ENCODE results near the gene ASAP2. TPM values are rescaled to one million over a fixed set of nuclear protein-coding genes. Genes with fewer than 3 reads are reported as not detected.

Gene ASAP2
- total and polyA plus RNA-seq, 9 of the 15 experiments (the other 6 are each of a cell fraction or from before 2014, with no cell fraction given): 0.06 to 4.3 (median 3.1) TPM

GRCh38 chr2:9313443-9313842 is 106.8 kb downstream of the ASAP2 start (continued):
- TF ChIP-seq ZNF79 (CRISPR knock-in tag; IDR thresholded peaks at IDR 0.05; ENCODE audit: low read depth): no peak
- TF ChIP-seq DIDO1 (tag; IDR thresholded peaks at IDR 0.05; ENCODE audit: low read depth): no peak
- no peak for TF ChIP-seq PTRF (tag; IDR thresholded peaks at IDR 0.05)
- no peak for TF ChIP-seq SIN3B (IDR thresholded peaks at IDR 0.05; ENCODE audit: low read depth)
- no peak for TF ChIP-seq ZBTB7A (IDR thresholded peaks at IDR 0.05; ENCODE audit: borderline replicate concordance, control insufficient read depth, low read depth, low read length)
- no peak for TF ChIP-seq XRCC5 (IDR thresholded peaks at IDR 0.05; ENCODE audit: low read depth, low read length)
- no peak for TF ChIP-seq ZNF3 (CRISPR knock-in tag; IDR thresholded peaks at IDR 0.05)
- peak; percentile 42; the same call in 1 of the 2 replicates for TF ChIP-seq BCOR (IDR thresholded peaks at IDR 0.05)
- TF ChIP-seq ZNF644 (tag; IDR thresholded peaks at IDR 0.05; ENCODE audit: low read depth): no peak
- TF ChIP-seq RBM39 (optimal IDR thresholded peaks at IDR 0.05; ENCODE audit: low read depth, low read length): no peak
- no peak for TF ChIP-seq TAF15 (IDR thresholded peaks at IDR 0.05; ENCODE audit: low read depth, low read length)
- TF ChIP-seq PHF20 (IDR thresholded peaks at IDR 0.05; ENCODE audit: partially characterized antibody): no peak
- no peak for TF ChIP-seq CCAR2 (IDR thresholded peaks at IDR 0.05; ENCODE audit: low read depth, low read length)
- no peak for TF ChIP-seq PURB (CRISPR knock-in tag; IDR thresholded peaks at IDR 0.05; ENCODE audit: low read depth)
- 0 out of 2 replicates have a peak, but pooled peaks have one; percentile 50 for TF ChIP-seq CBFB (CRISPR knock-in tag; IDR thresholded peaks at IDR 0.05)
- TF ChIP-seq NR2C2 (CRISPR knock-in tag; IDR thresholded peaks at IDR 0.05): no peak
- TF ChIP-seq NR2C2 (tag; IDR thresholded peaks at IDR 0.05): peak; percentile 36; the same call in 1 of the 2 replicates
- TF ChIP-seq RHOXF2B (CRISPR knock-in tag; conservative IDR thresholded peaks at IDR 0.05): no peak
- no peak for TF ChIP-seq ZFPM2 (CRISPR knock-in tag; IDR thresholded peaks at IDR 0.05)
- TF ChIP-seq NCOA2 (IDR thresholded peaks at IDR 0.05; ENCODE audit: partially characterized antibody in 2 of 2): no peak
- no peak for TF ChIP-seq XRCC3 (IDR thresholded peaks at IDR 0.05)
- no peak for TF ChIP-seq NELFE (IDR thresholded peaks at IDR 0.05; ENCODE audit: insufficient read depth, insufficient read length)
- TF ChIP-seq MCM5 (IDR thresholded peaks at IDR 0.05; ENCODE audit: low read depth): no peak
- peak; percentile 40; the same call in 1 of the 2 replicates for TF ChIP-seq SOX6 (IDR thresholded peaks at IDR 0.05)
- TF ChIP-seq, protein P1, sequence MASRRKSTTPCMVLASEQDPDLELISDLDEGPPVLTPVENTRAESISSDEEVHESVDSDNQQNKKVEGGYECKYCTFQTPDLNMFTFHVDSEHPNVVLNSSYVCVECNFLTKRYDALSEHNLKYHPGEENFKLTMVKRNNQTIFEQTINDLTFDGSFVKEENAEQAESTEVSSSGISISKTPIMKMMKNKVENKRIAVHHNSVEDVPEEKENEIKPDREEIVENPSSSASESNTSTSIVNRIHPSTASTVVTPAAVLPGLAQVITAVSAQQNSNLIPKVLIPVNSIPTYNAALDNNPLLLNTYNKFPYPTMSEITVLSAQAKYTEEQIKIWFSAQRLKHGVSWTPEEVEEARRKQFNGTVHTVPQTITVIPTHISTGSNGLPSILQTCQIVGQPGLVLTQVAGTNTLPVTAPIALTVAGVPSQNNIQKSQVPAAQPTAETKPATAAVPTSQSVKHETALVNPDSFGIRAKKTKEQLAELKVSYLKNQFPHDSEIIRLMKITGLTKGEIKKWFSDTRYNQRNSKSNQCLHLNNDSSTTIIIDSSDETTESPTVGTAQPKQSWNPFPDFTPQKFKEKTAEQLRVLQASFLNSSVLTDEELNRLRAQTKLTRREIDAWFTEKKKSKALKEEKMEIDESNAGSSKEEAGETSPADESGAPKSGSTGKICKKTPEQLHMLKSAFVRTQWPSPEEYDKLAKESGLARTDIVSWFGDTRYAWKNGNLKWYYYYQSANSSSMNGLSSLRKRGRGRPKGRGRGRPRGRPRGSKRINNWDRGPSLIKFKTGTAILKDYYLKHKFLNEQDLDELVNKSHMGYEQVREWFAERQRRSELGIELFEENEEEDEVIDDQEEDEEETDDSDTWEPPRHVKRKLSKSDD (conservative IDR thresholded peaks at IDR 0.05; ENCODE audit: low read length): no peak
- no peak for TF ChIP-seq ZNF282 (CRISPR knock-in tag; IDR thresholded peaks at IDR 0.05)
- peak; percentile 68 to 73 for TF ChIP-seq NRF1 (conservative IDR thresholded peaks at IDR 0.05 in 1 of 2, IDR thresholded peaks at IDR 0.05 in 1 of 2)
- no peak for TF ChIP-seq ZBTB17 (CRISPR knock-in tag; IDR thresholded peaks at IDR 0.05)
- no peak for TF ChIP-seq GABPA (tag; conservative IDR thresholded peaks at IDR 0.05; ENCODE audit: low read depth)
- TF ChIP-seq HMG20B (CRISPR knock-in tag; IDR thresholded peaks at IDR 0.05): no peak
